Muscle layer of colon (tissue), 2 donors: Measurements from ENCODE around the gene CD244.
"Not testable (repeated sequence)": the region's sequence is repeated elsewhere in the genome, so short reads cannot be mapped to it uniquely, and the experiment has no call there.

ENCODE experiments used
- H3K27ac ChIP-seq: one replicate; pipeline ENCODE4 v1.7.0; 2013; ENCODE audit warnings: low read depth, mild to moderate bottlenecking, low read length, moderate library complexity
- H3K27me3 ChIP-seq, 2 donors: one replicate each; pipeline ENCODE4 v1.7.0; 2013; ENCODE audit warnings: low read length in 2 of 2, mild to moderate bottlenecking in 2 of 2; ENCODE audit not compliant: insufficient read depth in 2 of 2, control insufficient read depth in 1 of 2
- H3K36me3 ChIP-seq: one replicate; pipeline ENCODE4 v1.7.0; 2013; ENCODE audit warnings: mild to moderate bottlenecking, low read length; ENCODE audit not compliant: insufficient read depth
- H3K4me1 ChIP-seq: one replicate; pipeline ENCODE4 v1.7.0; 2013; ENCODE audit warnings: mild to moderate bottlenecking, low read length; ENCODE audit not compliant: insufficient read depth
- H3K4me3 ChIP-seq, 2 donors: one replicate each; pipeline ENCODE4 v1.7.0; 2013; ENCODE audit warnings: low read length in 2 of 2, low read depth in 1 of 2, mild to moderate bottlenecking in 1 of 2, moderate library complexity in 1 of 2
- H3K9ac ChIP-seq: one replicate; pipeline ENCODE4 v1.7.0; 2013; ENCODE audit warnings: low read length
- H3K9me3 ChIP-seq: one replicate; pipeline ENCODE4 v1.7.0; 2013; ENCODE audit warnings: mild to moderate bottlenecking, low read length
- donor health status: abdominal sarcoma.
- donor health status: Adenocarcinoma of cecum.

CD244 gene

DNA sequence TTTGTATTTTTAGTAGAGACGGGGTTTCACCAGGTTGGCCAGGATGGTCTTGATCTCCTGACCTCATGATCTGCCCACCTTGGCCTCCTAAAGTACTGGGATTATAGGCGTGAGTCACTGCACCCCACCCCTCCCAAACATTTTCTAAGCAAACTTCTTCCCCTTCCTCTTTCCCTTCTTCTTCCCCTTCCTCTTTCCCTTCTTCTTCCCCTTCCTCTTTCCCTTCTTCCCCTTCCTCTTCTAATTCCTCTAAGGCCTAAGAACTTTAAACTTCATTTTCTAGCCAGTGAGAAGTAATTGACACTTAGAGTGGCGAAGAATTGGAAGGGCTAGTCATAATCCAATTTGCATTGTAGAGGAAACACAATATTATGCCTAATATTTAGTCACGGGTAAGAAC lies 12.9 kb upstream of the CD244 start:
- H3K4me3 ChIP-seq, H3K4me1 ChIP-seq, H3K27me3 ChIP-seq, H3K9me3 ChIP-seq, H3K36me3 ChIP-seq, H3K27ac ChIP-seq, H3K9ac ChIP-seq: not testable (repeated sequence)

GRCh38 chr1:160874935-160875334 lies 12.2 kb upstream of the CD244 start:
- Histone ChIP-seq H3K27ac (no peak overlapping the region), H3K9ac (no peak overlapping the region), H3K4me3 (no peak overlapping the region), H3K9me3 (no peaks in the 10 kb centered on the region), H3K36me3 (no peaks in the 10 kb centered on the region), H3K27me3 (no peaks in the 10 kb centered on the region), H3K4me1 (no peaks in the 10 kb centered on the region)

DNA sequence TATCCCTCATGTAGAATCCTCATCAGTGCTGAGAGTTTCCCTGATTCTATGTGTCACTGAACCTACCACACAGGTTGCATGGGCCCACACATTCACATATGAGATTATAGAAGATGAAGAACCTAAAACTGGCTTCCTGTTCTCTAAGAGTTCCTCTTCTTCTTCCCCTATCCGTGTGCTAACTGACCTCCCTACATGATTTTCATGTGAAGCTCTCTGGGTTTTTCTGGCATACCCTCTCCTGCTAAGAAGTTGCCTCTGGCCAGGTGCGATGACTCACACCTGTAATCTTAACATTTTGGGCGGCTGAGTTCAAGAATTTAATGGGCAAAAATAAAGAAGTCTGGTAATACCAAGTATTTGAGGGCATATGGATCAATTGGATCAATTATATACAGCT lies 5.5 kb upstream of the CD244 start:
- Histone ChIP-seq H3K36me3 (no peaks in the 10 kb centered on the region), H3K9me3 (no peaks in the 10 kb centered on the region), H3K4me3 (no peak overlapping the region), H3K9ac (no peak overlapping the region), H3K4me1 (no peaks in the 10 kb centered on the region), H3K27ac (no peak overlapping the region), H3K27me3 (no peaks in the 10 kb centered on the region)

DNA sequence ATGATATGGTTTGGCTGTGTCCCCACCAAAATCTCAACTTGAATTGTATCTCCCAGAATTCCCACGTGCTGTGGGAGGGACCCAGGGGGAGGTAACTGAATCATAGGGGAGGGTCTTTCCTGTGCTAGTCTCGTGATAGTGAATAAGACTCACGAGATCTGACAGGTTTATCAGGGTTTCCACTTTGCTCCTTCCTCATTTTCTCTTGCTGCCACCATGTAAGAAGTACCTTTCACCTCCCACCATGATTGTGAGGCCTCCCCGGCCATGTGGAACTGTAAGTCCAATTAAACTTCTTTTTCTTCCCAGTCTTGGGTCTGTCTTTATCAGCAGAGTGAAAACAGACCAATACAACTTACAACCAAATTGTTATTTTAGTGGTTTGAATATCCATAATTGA lies 5.0 kb upstream of the CD244 start:
- H3K4me3 ChIP-seq, H3K9me3 ChIP-seq, H3K4me1 ChIP-seq, H3K27ac ChIP-seq, H3K9ac ChIP-seq, H3K36me3 ChIP-seq, H3K27me3 ChIP-seq: not testable (repeated sequence)

GRCh38 chr1:160866695-160867260 lies 4.1 kb upstream of the CD244 start:
- Histone ChIP-seq H3K9ac (no peak overlapping the region), H3K9me3 (no peaks in the 10 kb centered on the region), H3K4me1 (no peaks in the 10 kb centered on the region), H3K36me3 (no peaks in the 10 kb centered on the region), H3K27ac (no peak overlapping the region), H3K27me3 (no peaks in the 10 kb centered on the region), H3K4me3 (no peak overlapping the region)

GRCh38 chr1:160866001-160866694 lies 3.5 kb upstream of the CD244 start:
- Histone ChIP-seq H3K27me3 (no peaks in the 10 kb centered on the region), H3K36me3 (no peaks in the 10 kb centered on the region), H3K27ac (no peak overlapping the region), H3K9ac (no peak overlapping the region), H3K4me3 (no peak overlapping the region), H3K9me3 (no peaks in the 10 kb centered on the region), H3K4me1 (no peaks in the 10 kb centered on the region)

DNA sequence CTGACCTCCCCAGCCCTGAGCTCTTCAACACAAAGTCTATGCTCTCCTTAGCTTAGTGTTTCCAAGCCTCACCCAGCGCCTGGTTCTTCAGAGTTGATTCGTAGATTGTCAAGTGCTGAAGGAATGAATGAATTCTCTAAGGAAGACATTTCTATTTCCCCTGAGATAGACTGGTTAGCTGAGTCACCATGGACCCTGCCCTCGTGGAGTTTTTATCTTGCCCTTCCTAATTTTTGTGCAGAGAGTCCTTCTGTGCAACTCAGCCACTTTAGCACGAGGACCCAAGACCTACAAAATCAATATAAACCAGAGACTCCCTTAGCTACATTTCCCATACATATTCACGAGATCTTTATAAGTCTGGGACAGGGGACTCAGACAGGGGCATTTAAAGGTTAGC lies 2.6 kb upstream of the CD244 start:
- Histone ChIP-seq H3K27ac (no peak overlapping the region), H3K27me3 (no peaks in the 10 kb centered on the region), H3K9me3 (no peaks in the 10 kb centered on the region), H3K36me3 (no peaks in the 10 kb centered on the region), H3K4me1 (no peaks in the 10 kb centered on the region), H3K4me3 (no peak overlapping the region), H3K9ac (no peak overlapping the region)

GRCh38 chr1:160864173-160864572 lies 1.5 kb upstream of the CD244 start:
- no peak overlapping the region for H3K27ac ChIP-seq
- H3K36me3 ChIP-seq = no peaks in the 10 kb centered on the region
- H3K9ac ChIP-seq = no peak overlapping the region
- no peaks in the 10 kb centered on the region for H3K4me1 ChIP-seq
- H3K9me3 ChIP-seq = no peaks in the 10 kb centered on the region
- no peaks in the 10 kb centered on the region for H3K27me3 ChIP-seq
- H3K4me3 ChIP-seq = no peak overlapping the region

DNA sequence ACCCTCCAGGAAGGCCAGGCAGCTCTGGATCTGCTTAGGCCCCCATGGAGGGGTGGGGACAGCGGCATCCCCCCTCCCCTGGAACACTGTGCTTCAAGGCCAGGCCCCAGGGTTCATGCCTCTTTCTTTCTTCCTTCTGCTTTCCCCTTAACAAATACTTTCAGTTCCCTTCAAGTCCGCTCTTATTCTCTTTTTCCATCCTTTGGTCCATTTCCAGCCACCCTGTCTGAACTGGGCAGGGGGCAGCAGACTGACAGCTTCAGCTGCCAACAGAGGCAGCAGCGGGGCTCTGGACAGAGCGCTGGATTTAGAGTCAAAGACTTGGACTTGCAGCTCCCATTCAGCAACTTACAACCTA lies 1.1 kb upstream of the CD244 start:
- Histone ChIP-seq H3K9me3 (no peaks in the 10 kb centered on the region), H3K4me3 (no peak overlapping the region), H3K27me3 (no peaks in the 10 kb centered on the region), H3K9ac (no peak overlapping the region), H3K36me3 (no peaks in the 10 kb centered on the region), H3K27ac (no peak overlapping the region), H3K4me1 (no peaks in the 10 kb centered on the region)

- H3K36me3 ChIP-seq = no peaks in the 10 kb centered on the region
- no peak overlapping the region for H3K27ac ChIP-seq
- no peak overlapping the region for H3K9ac ChIP-seq
- H3K4me3 ChIP-seq = no peak overlapping the region
- H3K27me3 ChIP-seq = no peaks in the 10 kb centered on the region
- H3K4me1 ChIP-seq = no peaks in the 10 kb centered on the region
- no peaks in the 10 kb centered on the region for H3K9me3 ChIP-seq
Measured at GRCh38 chr1:160863061-160863773, 530 bp upstream of the CD244 start.

DNA sequence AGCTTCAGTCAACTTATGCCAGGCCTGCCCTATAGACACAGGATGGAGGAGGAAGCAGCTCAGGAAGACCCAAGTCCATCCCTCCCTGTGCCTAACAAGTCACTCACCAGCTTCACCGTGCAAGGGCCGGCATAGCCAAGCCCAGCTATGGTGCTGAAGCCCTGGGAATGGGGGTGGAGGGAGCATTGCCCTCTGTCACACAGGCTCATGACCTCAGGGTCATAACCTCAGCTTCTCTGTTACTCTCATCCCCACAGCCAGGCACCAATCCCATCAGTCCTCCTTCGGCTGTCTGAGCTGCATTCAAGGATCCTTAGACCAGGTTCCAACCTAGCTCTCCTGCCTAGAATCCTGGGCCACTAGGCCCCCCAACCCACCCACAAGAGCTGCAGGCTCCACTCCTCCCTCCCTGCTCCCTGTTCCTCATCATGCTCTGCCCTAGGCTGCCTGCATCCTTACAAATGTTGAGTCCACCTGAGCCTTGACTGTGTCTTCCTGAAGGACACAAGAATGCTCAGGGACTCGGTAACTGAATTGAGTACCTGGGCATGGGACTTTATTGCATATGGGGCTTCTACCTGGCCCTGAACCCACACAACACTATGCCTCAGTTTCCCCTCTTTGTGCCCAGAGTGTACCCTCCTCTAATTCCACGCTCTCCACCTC lies 1.7 kb downstream of the CD244 start:
- Histone ChIP-seq H3K4me3 (no peak overlapping the region), H3K36me3 (no peaks in the 10 kb centered on the region), H3K27me3 (no peaks in the 10 kb centered on the region), H3K9ac (no peak overlapping the region), H3K27ac (no peak overlapping the region), H3K9me3 (no peaks in the 10 kb centered on the region), H3K4me1 (no peaks in the 10 kb centered on the region)
